Neural progenitor cell (in vitro differentiated cells): ENCODE data around the gene RASSF4. TPM values are rescaled to one million over a fixed set of nuclear protein-coding genes. Genes with fewer than 3 reads are reported as not detected.

ENCODE experiments used
- DNase-seq: peaks from one replicate; pipeline ENCODE4 v3.0.0-alpha.2; 2016; ENCODE audit warnings: low spot score
- H2AFZ ChIP-seq: fragments of 200-600 bp; sonication (generic); replicated peaks from 2 replicates; pipeline ENCODE4 v1.6.1; 2016; ENCODE audit warnings: antibody characterized with exemption
- H3F3A ChIP-seq: fragments of 200-600 bp; sonication (generic); 2 replicates; pipeline ENCODE4 v1.6.1; 2016; ENCODE audit warnings: antibody characterized with exemption, low read depth
- H3K27ac ChIP-seq: fragments of 200-600 bp; sonication (generic); 2 replicates; pipeline ENCODE4 v1.5.1; 2016; ENCODE audit warnings: mild to moderate bottlenecking
- H3K27me3 ChIP-seq: fragments of 200-600 bp; sonication (generic); 2 replicates; pipeline ENCODE4 v1.6.1; 2016; ENCODE audit warnings: mild to moderate bottlenecking, moderate library complexity
- H3K36me3 ChIP-seq: fragments of 200-600 bp; sonication (generic); 2 replicates; pipeline ENCODE4 v1.5.1; 2016
- H3K4me1 ChIP-seq: fragments of 200-600 bp; sonication (generic); 2 replicates; pipeline ENCODE4 v1.6.1; 2016; ENCODE audit warnings: mixed run types
- H3K4me2 ChIP-seq: fragments of 200-600 bp; sonication (generic); 2 replicates; pipeline ENCODE4 v1.6.1; 2016
- H3K4me3 ChIP-seq: fragments of 200-600 bp; sonication (generic); 2 replicates; pipeline ENCODE4 v1.5.1; 2016
- H3K79me2 ChIP-seq: fragments of 200-600 bp; sonication (generic); 2 replicates; pipeline ENCODE4 v1.6.1; 2016; ENCODE audit warnings: low read depth
- H3K9ac ChIP-seq: fragments of 200-600 bp; sonication (generic); 2 replicates; pipeline ENCODE4 v1.6.1; 2016
- H3K9me3 ChIP-seq: fragments of 200-600 bp; sonication (generic); 2 replicates; pipeline ENCODE4 v1.5.1; 2016; ENCODE audit warnings: low read depth
- H4K20me1 ChIP-seq: fragments of 200-600 bp; sonication (generic); 2 replicates; pipeline ENCODE4 v1.6.1; 2016; ENCODE audit warnings: low read depth
- H3K27ac Mint-ChIP-seq: 3 replicates; pipeline ENCODE4 v1.8.0; 2021; ENCODE audit warnings: mixed read lengths
- H3K27me3 Mint-ChIP-seq: 2 replicates; pipeline ENCODE4 v1.8.0; 2022; ENCODE audit warnings: low read depth, mild to moderate bottlenecking, inconsistent platforms, moderate library complexity, mixed read lengths; ENCODE audit not compliant: insufficient read depth
- H3K36me3 Mint-ChIP-seq: 3 replicates; pipeline ENCODE4 v1.8.0; 2021; ENCODE audit warnings: mixed read lengths
- H3K4me1 Mint-ChIP-seq: 3 replicates; pipeline ENCODE4 v1.8.0; 2021; ENCODE audit warnings: mixed read lengths
- H3K4me3 Mint-ChIP-seq: 3 replicates; pipeline ENCODE4 v1.8.0; 2021; ENCODE audit warnings: mild to moderate bottlenecking, moderate library complexity, mixed read lengths
- H3K9me3 Mint-ChIP-seq: 3 replicates; pipeline ENCODE4 v1.8.0; 2020; ENCODE audit warnings: mixed read lengths
- CTCF ChIP-seq: fragments of 200-600 bp; sonication (generic); IDR thresholded peaks from 2 replicates; pipeline ENCODE4 v1.5.1; 2017; ENCODE audit warnings: antibody characterized with exemption, mild to moderate bottlenecking
- EZH2 ChIP-seq: fragments of 200-600 bp; sonication (generic); IDR thresholded peaks from 2 replicates; pipeline ENCODE4 v1.6.1; 2017; ENCODE audit warnings: antibody characterized with exemption, mild to moderate bottlenecking, moderate library complexity
- EZH2phosphoT487 ChIP-seq: fragments of 200-600 bp; sonication (generic); IDR thresholded peaks from 2 replicates; pipeline ENCODE4 v1.6.1; 2017; ENCODE audit warnings: antibody characterized with exemption
- total RNA-seq: library from RNA; depleted of rRNA; stranded (reverse); fragments of >200 nt; gene quantifications from 2 replicates; pipeline ENCODE4 v1.2.3, GENCODE V29; 2015; ENCODE audit warnings: low replicate concordance

The RASSF4 gene
- total RNA-seq, 1 donor from 2014 or later: 3.1 TPM

GRCh38 chr10:45003432-45004000, 43.9 kb downstream of the RASSF4 start:
- Mint-ChIP-seq H3K9me3 (peaks cover 41% of the 10 kb centered on the region), H3K36me3 (peaks cover 38% of the 10 kb centered on the region), H3K27ac (no peak overlapping the region), H3K4me1 (peaks cover 12% of the 10 kb centered on the region), H3K4me3 (no peak overlapping the region), H3K27me3 (peaks cover 6% of the 10 kb centered on the region)
- Histone ChIP-seq H3K4me2 (no peak overlapping the region), H3K36me3 (peaks cover 18% of the 10 kb centered on the region), H3K27me3 (no peaks in the 10 kb centered on the region), H3K9ac (no peak overlapping the region), H2AFZ (no peak overlapping the region), H3F3A (peaks cover 22% of the 10 kb centered on the region), H3K4me3 (no peak overlapping the region), H3K79me2 (peaks cover 37% of the 10 kb centered on the region), H4K20me1 (peaks cover 23% of the 10 kb centered on the region), H3K9me3 (no peaks in the 10 kb centered on the region), H3K27ac (no peak overlapping the region), H3K4me1 (peaks cover 10% of the 10 kb centered on the region)
- TF ChIP-seq CTCF: no peak
- TF ChIP-seq EZH2phosphoT487: no peak
- TF ChIP-seq EZH2: no peak
- no peak for DNase-seq

- Mint-ChIP-seq H3K4me3 (no peak overlapping the region), H3K36me3 (peaks cover 37% of the 10 kb centered on the region), H3K27me3 (peaks cover 5% of the 10 kb centered on the region), H3K27ac (no peak overlapping the region), H3K4me1 (peaks cover 12% of the 10 kb centered on the region), H3K9me3 (peaks cover 41% of the 10 kb centered on the region)
- H3K36me3 ChIP-seq: peaks cover 18% of the 10 kb centered on the region
- H3K9me3 ChIP-seq: no peaks in the 10 kb centered on the region
- TF ChIP-seq CTCF (no peak), EZH2phosphoT487 (no peak), EZH2 (no peak)
- H3K4me3 ChIP-seq: no peak overlapping the region
- no peak overlapping the region for H3K4me2 ChIP-seq
- no peak overlapping the region for H3K27ac ChIP-seq
- H3K4me1 ChIP-seq: peaks cover 9% of the 10 kb centered on the region
- H4K20me1 ChIP-seq: peaks cover 23% of the 10 kb centered on the region
- H3K9ac ChIP-seq: no peak overlapping the region
- H3K27me3 ChIP-seq: no peaks in the 10 kb centered on the region
- H2AFZ ChIP-seq: no peak overlapping the region
- DNase-seq: no peak
- peaks cover 17% of the 10 kb centered on the region for H3F3A ChIP-seq
- peaks cover 37% of the 10 kb centered on the region for H3K79me2 ChIP-seq
These were observed 45.1 kb downstream of the RASSF4 start for GRCh38 chr10:45004661-45005060.

DNA sequence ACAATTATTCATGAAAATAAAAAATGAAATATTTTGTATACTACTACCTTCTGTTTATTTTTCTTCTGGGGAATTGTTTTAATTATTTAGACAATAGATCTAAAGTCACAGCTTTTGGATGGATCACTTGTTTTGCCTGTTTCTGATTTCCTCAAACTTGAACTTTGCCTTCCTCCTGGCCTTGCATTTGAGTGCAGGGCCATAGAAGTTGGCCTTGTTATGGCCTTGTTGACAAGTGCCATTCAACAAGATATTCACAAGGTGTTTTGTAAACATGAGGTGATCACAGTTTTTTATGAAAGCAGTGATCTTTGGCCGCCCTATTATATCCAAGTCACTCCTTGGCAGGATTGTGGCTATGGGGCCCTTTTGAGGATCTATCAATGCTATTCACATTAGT, 45.7 kb downstream of the RASSF4 start:
- peaks cover 2% of the 10 kb centered on the region for H3K4me1 ChIP-seq
- peaks cover 37% of the 10 kb centered on the region for H3K79me2 ChIP-seq
- no peak for TF ChIP-seq EZH2
- TF ChIP-seq CTCF: no peak
- no peak for TF ChIP-seq EZH2phosphoT487
- no peak overlapping the region for H3K4me3 ChIP-seq
- DNase-seq: no peak
- no peak overlapping the region for H3K9ac ChIP-seq
- H3K9me3 ChIP-seq: no peaks in the 10 kb centered on the region
- H3F3A ChIP-seq: peaks cover 12% of the 10 kb centered on the region
- no peak overlapping the region for H3K4me2 ChIP-seq
- H3K27ac ChIP-seq: no peak overlapping the region
- Mint-ChIP-seq H3K27me3 (no peaks in the 10 kb centered on the region), H3K4me3 (no peak overlapping the region), H3K27ac (no peak overlapping the region), H3K36me3 (peaks cover 32% of the 10 kb centered on the region), H3K4me1 (peaks cover 5% of the 10 kb centered on the region), H3K9me3 (peaks cover 34% of the 10 kb centered on the region)
- H3K27me3 ChIP-seq: no peaks in the 10 kb centered on the region
- peaks cover 23% of the 10 kb centered on the region for H4K20me1 ChIP-seq
- no peak overlapping the region for H2AFZ ChIP-seq
- H3K36me3 ChIP-seq: peaks cover 18% of the 10 kb centered on the region
